Measurements from ENCODE around the gene POP7. TPM values are rescaled to one million over a fixed set of nuclear protein-coding genes. Genes with fewer than 3 reads are reported as not detected.

POP7 gene
- total RNA-seq, 5 donors from 2014 or later (not counting 1 experiment from before 2014, with no cell fraction given), result 8.3 to 18.1 (median 17.8) TPM

- 81% methylated on average over 8 of the region's 17 CpGs for WGBS (ENCODE audit: insufficient coverage)
- H3K4me1 ChIP-seq (ENCODE audit: control insufficient read depth in 1 of 2, extremely low read depth in 1 of 2, insufficient read depth in 2 of 2, low read length in 2 of 2), result peaks cover 9 to 34% of the 10 kb centered on the region in 2 experiments
- ATAC-seq (replicated peaks in 1 of 4) (no peak), DNase-seq (no peak)
- Mint-ChIP-seq H3K9me3 (no peaks in the 10 kb centered on the region), H3K36me3 (peaks cover 10% of the 10 kb centered on the region), H3K27me3 (no peaks in the 10 kb centered on the region), H3K4me3 (no peak overlapping the region), H3K27ac (no peak overlapping the region), H3K4me1 (peaks cover 17 to 29% (median 26%) of the 10 kb centered on the region in 3 donors)
- no peak overlapping the region for H3K27ac ChIP-seq (ENCODE audit: low read length)
- H3K9me3 ChIP-seq, result no peaks in the 10 kb centered on the region
- ChIA-PET CTCF (interaction anchor here in 1 of 2 donors (0.6 kb wide), 1 partner anchor 298 kb away, joined by 3 read pairs; no protein-coding TSS in a partner anchor), POLR2A (no interaction called here)
- peaks cover 0 to 2% of the 10 kb centered on the region in 2 experiments for H3K27me3 ChIP-seq (replicated peaks in 1 of 2; ENCODE audit: control insufficient read depth in 2 of 2, extremely low read depth in 1 of 2, insufficient read depth in 2 of 2, low read length in 1 of 2)
- peaks cover 36 to 78% of the 10 kb centered on the region in 2 donors for H3K36me3 ChIP-seq (ENCODE audit: control insufficient read depth in 2 of 2, extremely low read depth in 1 of 2, insufficient read depth in 1 of 2, low read length in 1 of 2)
- no peak overlapping the region for H3K4me3 ChIP-seq (ENCODE audit: control insufficient read depth in 1 of 2, extremely low read depth in 1 of 2, low read length in 1 of 2)
These were observed 20.2 kb upstream of the POP7 start for GRCh38 chr7:100685631-100686145.

GRCh38 chr7:100686201-100686821 lies 19.6 kb upstream of the POP7 start:
- H3K4me1 Mint-ChIP-seq, result peaks cover 14 to 27% (median 23%) of the 10 kb centered on the region in 3 donors
- H3K36me3 Mint-ChIP-seq, result peaks cover 10% of the 10 kb centered on the region
- no peaks in the 10 kb centered on the region for H3K9me3 Mint-ChIP-seq
- Histone ChIP-seq H3K27me3 (replicated peaks in 1 of 2; ENCODE audit: control insufficient read depth in 2 of 2, extremely low read depth in 1 of 2, insufficient read depth in 2 of 2, low read length in 1 of 2) (peaks cover 0 to 2% of the 10 kb centered on the region in 2 experiments), H3K4me3 (ENCODE audit: control insufficient read depth in 1 of 2, extremely low read depth in 1 of 2, low read length in 1 of 2) (no peak overlapping the region), H3K9me3 (no peaks in the 10 kb centered on the region), H3K36me3 (ENCODE audit: control insufficient read depth in 2 of 2, extremely low read depth in 1 of 2, insufficient read depth in 1 of 2, low read length in 1 of 2) (peaks cover 35 to 78% of the 10 kb centered on the region in 2 donors), H3K27ac (ENCODE audit: low read length) (no peak overlapping the region), H3K4me1 (ENCODE audit: control insufficient read depth in 1 of 2, extremely low read depth in 1 of 2, insufficient read depth in 2 of 2, low read length in 2 of 2) (peaks cover 9 to 34% of the 10 kb centered on the region in 2 experiments)
- DNase-seq (no peak), ATAC-seq (replicated peaks in 1 of 4) (no peak)
- ChIA-PET CTCF (no interaction called here), POLR2A (no interaction called here)
- no peak overlapping the region for H3K4me3 Mint-ChIP-seq
- no peaks in the 10 kb centered on the region for H3K27me3 Mint-ChIP-seq
- 95% methylated on average over 20 of the region's 33 CpGs for whole genome bisulfite sequencing (ENCODE audit: insufficient coverage)
- H3K27ac Mint-ChIP-seq, result no peak overlapping the region

DNA sequence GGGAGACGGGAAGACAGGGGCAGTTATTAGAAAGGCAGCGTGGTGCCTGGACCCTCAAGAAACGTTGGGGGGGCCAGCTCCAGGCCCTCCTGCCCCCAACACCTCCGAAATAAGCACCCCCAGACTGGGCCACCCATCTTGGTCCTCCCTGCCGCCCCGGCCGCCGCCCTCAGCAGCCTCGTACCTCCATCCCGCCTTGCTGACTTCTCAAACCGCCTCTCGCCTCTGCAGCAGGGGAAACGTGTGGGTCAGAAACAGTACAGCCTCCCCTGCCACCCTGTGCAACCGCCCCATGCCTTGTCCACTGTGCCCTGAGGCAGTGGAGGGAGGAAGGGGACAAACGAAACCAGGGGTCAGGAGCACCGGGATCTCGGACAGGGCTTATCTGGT lies 19.1 kb upstream of the POP7 start:
- Mint-ChIP-seq H3K4me1 (peaks cover 14 to 25% (median 22%) of the 10 kb centered on the region in 3 donors), H3K27ac (no peak overlapping the region), H3K9me3 (no peaks in the 10 kb centered on the region), H3K27me3 (no peaks in the 10 kb centered on the region), H3K4me3 (no peak overlapping the region), H3K36me3 (peaks cover 10% of the 10 kb centered on the region)
- CTCF ChIA-PET, result no interaction called here
- Histone ChIP-seq H3K27me3 (replicated peaks in 1 of 2; ENCODE audit: control insufficient read depth in 2 of 2, extremely low read depth in 1 of 2, insufficient read depth in 2 of 2, low read length in 1 of 2) (peaks cover 0 to 2% of the 10 kb centered on the region in 2 experiments), H3K4me1 (ENCODE audit: control insufficient read depth in 1 of 2, extremely low read depth in 1 of 2, insufficient read depth in 2 of 2, low read length in 2 of 2) (peaks cover 6 to 34% of the 10 kb centered on the region in 2 experiments), H3K4me3 (ENCODE audit: control insufficient read depth in 1 of 2, extremely low read depth in 1 of 2, low read length in 1 of 2) (no peak overlapping the region), H3K9me3 (no peaks in the 10 kb centered on the region), H3K36me3 (ENCODE audit: control insufficient read depth in 2 of 2, extremely low read depth in 1 of 2, insufficient read depth in 1 of 2, low read length in 1 of 2) (peaks cover 32 to 73% of the 10 kb centered on the region in 2 donors), H3K27ac (ENCODE audit: low read length) (no peak overlapping the region)
- ATAC-seq (replicated peaks in 1 of 4) (no peak), DNase-seq (no peak)
- 93% methylated on average over 8 of the region's 17 CpGs for WGBS (ENCODE audit: insufficient coverage)
- POLR2A ChIA-PET, result no interaction called here

DNA sequence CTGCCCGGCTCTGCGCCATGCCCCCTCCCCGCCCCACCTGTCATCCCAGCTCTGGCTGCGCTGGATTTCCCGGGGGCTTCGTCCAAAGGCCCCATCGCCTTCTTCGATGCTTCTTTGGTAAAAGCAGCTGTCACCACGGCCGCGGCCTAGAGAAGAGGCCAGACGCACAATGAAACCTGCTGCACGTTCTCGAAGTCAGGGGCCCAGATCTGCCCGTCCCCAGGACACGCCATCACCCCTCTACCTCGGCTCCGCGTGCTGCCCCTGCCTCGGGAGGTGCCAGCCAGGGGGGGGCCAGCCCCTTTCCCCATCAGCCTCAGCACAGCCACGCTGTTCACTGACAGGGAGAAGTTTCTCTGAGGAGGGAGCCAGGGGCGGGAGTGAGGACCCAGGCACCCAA lies 18.7 kb upstream of the POP7 start:
- Mint-ChIP-seq H3K9me3 (no peaks in the 10 kb centered on the region), H3K36me3 (peaks cover 10% of the 10 kb centered on the region), H3K4me1 (peaks cover 17 to 28% (median 24%) of the 10 kb centered on the region in 3 donors), H3K4me3 (no peak overlapping the region), H3K27ac (no peak overlapping the region), H3K27me3 (no peaks in the 10 kb centered on the region)
- DNase-seq, result no peak
- 91% methylated on average over 17 of the region's 22 CpGs for WGBS (ENCODE audit: insufficient coverage)
- Histone ChIP-seq H3K27ac (ENCODE audit: low read length) (no peak overlapping the region), H3K4me1 (ENCODE audit: control insufficient read depth in 1 of 2, extremely low read depth in 1 of 2, insufficient read depth in 2 of 2, low read length in 2 of 2) (peaks cover 10 to 34% of the 10 kb centered on the region in 2 experiments), H3K9me3 (no peaks in the 10 kb centered on the region), H3K36me3 (ENCODE audit: control insufficient read depth in 2 of 2, extremely low read depth in 1 of 2, insufficient read depth in 1 of 2, low read length in 1 of 2) (peaks cover 32 to 69% of the 10 kb centered on the region in 2 donors), H3K4me3 (ENCODE audit: control insufficient read depth in 1 of 2, extremely low read depth in 1 of 2, low read length in 1 of 2) (no peak overlapping the region), H3K27me3 (replicated peaks in 1 of 2; ENCODE audit: control insufficient read depth in 2 of 2, extremely low read depth in 1 of 2, insufficient read depth in 2 of 2, low read length in 1 of 2) (peaks cover 0 to 2% of the 10 kb centered on the region in 2 experiments)
- ChIA-PET CTCF (interaction anchor here in 1 of 2 donors (0.6 kb wide), 1 partner anchor 125 kb away, joined by 6 read pairs; no protein-coding TSS in a partner anchor), POLR2A (no interaction called here)
- no peak for ATAC-seq (replicated peaks in 1 of 4)

- no peak overlapping the region for H3K27ac Mint-ChIP-seq
- no peaks in the 10 kb centered on the region for H3K9me3 Mint-ChIP-seq
- ATAC-seq (replicated peaks in 1 of 4) (no peak), DNase-seq (no peak)
- H3K4me1 ChIP-seq (ENCODE audit: control insufficient read depth in 1 of 2, extremely low read depth in 1 of 2, insufficient read depth in 2 of 2, low read length in 2 of 2), result peaks cover 16 to 40% of the 10 kb centered on the region in 2 experiments
- no peak overlapping the region for H3K27ac ChIP-seq (ENCODE audit: low read length)
- no peaks in the 10 kb centered on the region for H3K9me3 ChIP-seq
- peaks cover 10% of the 10 kb centered on the region for H3K36me3 Mint-ChIP-seq
- peaks cover 0 to 2% of the 10 kb centered on the region in 2 experiments for H3K27me3 ChIP-seq (replicated peaks in 1 of 2; ENCODE audit: control insufficient read depth in 2 of 2, extremely low read depth in 1 of 2, insufficient read depth in 2 of 2, low read length in 1 of 2)
- 72% methylated on average over 19 of the region's 25 CpGs for WGBS (ENCODE audit: insufficient coverage)
- POLR2A ChIA-PET, result no interaction called here
- H3K27me3 Mint-ChIP-seq, result no peaks in the 10 kb centered on the region
- peaks cover 23 to 34% (median 30%) of the 10 kb centered on the region in 3 donors for H3K4me1 Mint-ChIP-seq
- CTCF ChIA-PET, result interaction anchor here in 1 of 2 donors (0.6 kb wide), 1 partner anchor 126 kb away, joined by 6 read pairs; no protein-coding TSS in a partner anchor
- H3K4me3 Mint-ChIP-seq, result no peak overlapping the region
- H3K36me3 ChIP-seq (ENCODE audit: control insufficient read depth in 2 of 2, extremely low read depth in 1 of 2, insufficient read depth in 1 of 2, low read length in 1 of 2), result peaks cover 30 to 65% of the 10 kb centered on the region in 2 donors
- no peak overlapping the region for H3K4me3 ChIP-seq (ENCODE audit: control insufficient read depth in 1 of 2, extremely low read depth in 1 of 2, low read length in 1 of 2)
These were observed 18.1 kb upstream of the POP7 start for GRCh38 chr7:100687751-100688300.

DNA sequence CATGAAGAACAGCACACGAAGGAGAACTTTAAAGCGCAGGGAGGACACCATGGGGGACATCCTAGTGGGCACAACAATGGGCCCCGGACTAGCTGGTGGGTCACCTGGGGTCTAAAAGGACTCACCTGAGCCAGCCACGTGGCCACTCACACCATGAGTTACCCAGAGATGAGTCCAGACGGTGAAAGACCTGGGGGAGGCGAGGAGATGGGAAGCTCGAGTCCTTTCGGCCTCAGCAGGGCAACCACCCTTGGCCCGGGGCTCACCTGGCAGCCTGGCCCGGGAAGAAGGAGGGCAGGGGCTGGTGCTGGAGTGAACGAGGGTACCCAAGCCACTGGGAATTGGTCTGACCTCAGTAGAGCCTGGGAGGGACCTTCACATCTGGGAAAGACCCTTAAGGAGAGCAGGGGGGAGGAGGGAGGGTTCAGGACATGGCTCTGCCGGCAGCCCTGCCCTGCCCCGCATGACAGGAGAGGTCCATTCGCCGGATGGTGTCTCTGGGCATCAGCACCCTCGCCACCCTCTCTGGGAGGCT lies 17.5 kb upstream of the POP7 start:
- ChIA-PET CTCF (interaction anchor here in 1 of 2 donors (0.6 kb wide), 1 partner anchor 56 kb away, joined by 3 read pairs; no protein-coding TSS in a partner anchor), POLR2A (interaction anchor here in 1 of 2 donors (1.5 kb wide), 1 partner anchor 8 kb away, joined by 5 read pairs; no protein-coding TSS in a partner anchor)
- Histone ChIP-seq H3K4me3 (ENCODE audit: control insufficient read depth in 1 of 2, extremely low read depth in 1 of 2, low read length in 1 of 2) (no peak overlapping the region), H3K4me1 (ENCODE audit: control insufficient read depth in 1 of 2, extremely low read depth in 1 of 2, insufficient read depth in 2 of 2, low read length in 2 of 2) (peaks cover 19 to 45% of the 10 kb centered on the region in 2 experiments), H3K36me3 (ENCODE audit: control insufficient read depth in 2 of 2, extremely low read depth in 1 of 2, insufficient read depth in 1 of 2, low read length in 1 of 2) (peaks cover 30 to 60% of the 10 kb centered on the region in 2 donors), H3K27me3 (replicated peaks in 1 of 2; ENCODE audit: control insufficient read depth in 2 of 2, extremely low read depth in 1 of 2, insufficient read depth in 2 of 2, low read length in 1 of 2) (peaks cover 0 to 2% of the 10 kb centered on the region in 2 experiments), H3K9me3 (no peaks in the 10 kb centered on the region), H3K27ac (ENCODE audit: low read length) (no peak overlapping the region)
- WGBS (ENCODE audit: insufficient coverage), result 92% methylated on average over 13 of the region's 16 CpGs
- Mint-ChIP-seq H3K4me1 (peaks cover 29 to 38% (median 33%) of the 10 kb centered on the region in 3 donors), H3K27me3 (no peaks in the 10 kb centered on the region), H3K27ac (peak overlapping the region; percentile 37 to 79), H3K4me3 (no peak overlapping the region), H3K9me3 (no peaks in the 10 kb centered on the region), H3K36me3 (peaks cover 8% of the 10 kb centered on the region)
- no peak for DNase-seq
- no peak for ATAC-seq (replicated peaks in 1 of 4)

Data from T-cell (primary cell).